Measurements from ENCODE around the gene CRIP2. TPM values are rescaled to one million over a fixed set of nuclear protein-coding genes. Genes with fewer than 3 reads are reported as not detected.

Gene CRIP2
- total RNA-seq, 5 donors from 2014 or later (not counting 1 experiment from before 2014, with no cell fraction given) = 6.4 to 38.7 (median 19.7) TPM

DNA sequence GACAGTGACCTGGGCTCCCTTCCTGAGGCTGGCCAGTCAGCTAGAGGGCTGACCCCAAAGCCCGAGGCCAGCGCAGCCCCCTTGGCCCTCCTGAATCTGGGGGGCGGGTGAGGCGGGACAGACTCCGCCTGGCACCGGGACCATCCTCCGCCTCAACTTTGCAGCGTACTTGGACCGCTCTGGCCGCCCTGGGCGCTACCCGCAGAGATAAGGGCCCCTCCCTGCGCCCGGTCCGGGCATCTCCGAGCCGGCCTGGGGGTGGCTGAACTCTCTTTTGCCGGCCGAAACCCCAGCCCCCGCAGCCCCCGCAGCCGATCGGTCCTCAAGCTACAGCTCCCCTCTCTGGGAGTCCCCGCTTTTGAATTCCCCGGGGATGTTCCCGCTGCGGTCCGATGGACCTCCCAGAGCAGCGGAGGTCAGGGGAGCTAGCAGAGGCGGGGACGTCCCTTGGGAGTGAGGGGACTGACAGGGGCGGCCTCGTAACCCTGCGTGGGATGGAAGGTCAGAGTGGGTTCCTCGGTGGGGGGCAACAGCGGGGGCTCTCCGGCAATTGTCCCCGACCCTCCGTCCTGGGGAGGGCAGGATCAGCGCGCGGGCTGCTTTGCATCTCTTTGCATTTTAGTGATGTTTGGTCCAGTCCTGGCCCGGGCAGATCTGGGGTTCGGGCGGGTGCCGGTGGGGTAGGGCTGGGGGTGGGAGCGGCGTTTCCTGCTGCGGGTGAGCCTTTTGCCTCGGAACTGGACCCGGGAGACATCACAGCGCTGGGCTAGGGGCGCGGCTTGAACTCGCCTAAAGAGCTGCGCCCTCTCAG, 11.7 kb downstream of the CRIP2 start, which contains the start of gene CRIP1:
Gene CRIP1 (plus strand): TSS at position 724 of the 811 bp plus-strand sequence. CDS start 374 bp downstream, outside the sequence.
- ChIA-PET CTCF (no interaction called here), POLR2A (interaction anchor here (0.6 to 1.0 kb wide), 2 partner anchors 12 to 421 kb away, joined by 3 to 5 read pairs; partner anchors contain the start of gene GPR132 (in 1 of the 2))
- Mint-ChIP-seq H3K4me3 (peak within 1 kb of the TSS; percentile 81 to 87 (median 87)), H3K36me3 (peaks cover 5% of the 10 kb centered on the region), H3K27me3 (no peaks in the 10 kb centered on the region), H3K4me1 (peaks cover 50 to 56% (median 50%) of the 10 kb centered on the region in 3 donors), H3K27ac (peak within 1 kb of the TSS; percentile 93 to 95), H3K9me3 (no peaks in the 10 kb centered on the region)
- 33% methylated on average over 54 of the region's 56 CpGs for WGBS (ENCODE audit: insufficient coverage)
- Histone ChIP-seq H3K4me1 (ENCODE audit: control insufficient read depth in 1 of 2, extremely low read depth in 1 of 2, insufficient read depth in 2 of 2, low read length in 2 of 2) (peaks cover 32 to 84% of the 10 kb centered on the region in 2 experiments), H3K27me3 (replicated peaks in 1 of 2; ENCODE audit: control insufficient read depth in 2 of 2, extremely low read depth in 1 of 2, insufficient read depth in 2 of 2, low read length in 1 of 2) (no peaks in the 10 kb centered on the region), H3K4me3 (ENCODE audit: control insufficient read depth in 1 of 2, extremely low read depth in 1 of 2, low read length in 1 of 2) (peak within 1 kb of the TSS; percentile 74 to 94), H3K36me3 (ENCODE audit: control insufficient read depth in 2 of 2, extremely low read depth in 1 of 2, insufficient read depth in 1 of 2, low read length in 1 of 2) (peaks cover 0 to 6% of the 10 kb centered on the region in 2 donors), H3K9me3 (no peaks in the 10 kb centered on the region), H3K27ac (ENCODE audit: low read length) (peak within 1 kb of the TSS; percentile 100)
- DNase-seq (peak in 3 of 35 experiments; percentile 24 to 52 (median 30)), ATAC-seq (replicated peaks in 1 of 4) (no peak)

DNA sequence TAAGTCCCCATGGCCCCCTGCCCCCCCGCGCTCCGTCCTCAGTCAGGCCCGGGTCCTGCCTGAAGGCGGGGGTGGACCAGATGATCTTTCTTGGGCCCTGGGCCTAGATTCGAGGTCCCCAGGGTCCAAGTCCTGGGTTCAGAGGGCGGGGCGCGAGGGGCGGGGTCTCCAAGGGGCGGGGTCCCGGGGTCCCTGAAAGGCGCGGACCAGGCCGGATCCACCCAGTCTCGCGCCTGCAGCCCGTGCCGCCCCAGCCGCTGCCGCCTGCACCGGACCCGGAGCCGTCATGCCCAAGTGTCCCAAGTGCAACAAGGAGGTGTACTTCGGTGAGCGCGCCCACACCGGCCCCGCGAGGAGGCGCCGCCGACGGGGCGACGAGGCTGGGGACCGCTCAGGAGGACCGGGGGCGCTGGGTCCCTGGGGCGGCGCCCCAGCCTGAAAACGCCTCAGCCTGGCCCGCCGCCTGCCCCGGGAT, 12.4 kb downstream of the CRIP2 start:
- H3K27ac ChIP-seq (ENCODE audit: low read length) = peak overlapping the region; percentile 100
- no peaks in the 10 kb centered on the region for H3K27me3 ChIP-seq (replicated peaks in 1 of 2; ENCODE audit: control insufficient read depth in 2 of 2, extremely low read depth in 1 of 2, insufficient read depth in 2 of 2, low read length in 1 of 2)
- Mint-ChIP-seq H3K27ac (peak overlapping the region; percentile 93), H3K36me3 (peaks cover 5% of the 10 kb centered on the region), H3K4me3 (peak overlapping the region; percentile 81 to 87 (median 87)), H3K27me3 (no peaks in the 10 kb centered on the region), H3K9me3 (no peaks in the 10 kb centered on the region), H3K4me1 (peaks cover 50 to 56% (median 51%) of the 10 kb centered on the region in 3 donors)
- ChIA-PET POLR2A (interaction anchor here (0.6 to 1.0 kb wide), 2 partner anchors 13 to 422 kb away, joined by 3 to 5 read pairs; partner anchors contain the start of gene GPR132 (in 1 of the 2)), CTCF (no interaction called here)
- WGBS (ENCODE audit: insufficient coverage) = 1% methylated on average over 45 of the region's 45 CpGs
- peaks cover 0 to 6% of the 10 kb centered on the region in 2 donors for H3K36me3 ChIP-seq (ENCODE audit: control insufficient read depth in 2 of 2, extremely low read depth in 1 of 2, insufficient read depth in 1 of 2, low read length in 1 of 2)
- H3K9me3 ChIP-seq = no peaks in the 10 kb centered on the region
- peaks cover 32 to 82% of the 10 kb centered on the region in 2 experiments for H3K4me1 ChIP-seq (ENCODE audit: control insufficient read depth in 1 of 2, extremely low read depth in 1 of 2, insufficient read depth in 2 of 2, low read length in 2 of 2)
- DNase-seq = peak in 16 of 35 experiments; percentile 31 to 73 (median 50)
- H3K4me3 ChIP-seq (ENCODE audit: control insufficient read depth in 1 of 2, extremely low read depth in 1 of 2, low read length in 1 of 2) = peak overlapping the region; percentile 55 to 94
- no peak for ATAC-seq (replicated peaks in 1 of 4)

DNA sequence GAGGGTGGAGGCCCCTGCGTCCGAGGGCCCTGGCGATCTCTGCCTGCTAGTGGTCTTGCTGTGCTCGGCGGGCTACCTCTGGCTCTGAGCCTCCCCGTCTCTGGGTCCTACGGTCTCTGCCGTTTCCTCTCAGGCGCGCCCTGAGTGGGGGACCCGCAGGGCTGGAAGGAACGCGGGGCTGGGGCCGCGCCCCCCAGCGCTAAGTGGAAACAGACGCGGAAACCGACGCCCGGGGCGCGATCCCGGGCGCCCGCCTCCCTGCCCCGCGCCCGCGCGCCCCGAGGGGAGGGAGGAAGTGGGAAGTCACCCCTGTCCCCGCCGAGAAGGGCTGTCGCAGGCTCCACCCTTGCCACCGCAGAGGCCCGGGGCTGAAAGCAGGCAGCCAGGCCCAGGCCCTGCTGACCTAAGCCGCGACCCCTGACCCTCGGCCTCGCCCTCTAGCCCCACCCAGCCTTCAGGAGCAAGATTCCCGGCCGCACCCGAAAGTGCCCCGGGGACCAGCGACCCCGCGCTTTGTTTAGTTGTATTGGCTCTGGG, 12.9 kb downstream of the CRIP2 start:
- peaks cover 47 to 53% (median 47%) of the 10 kb centered on the region in 3 donors for H3K4me1 Mint-ChIP-seq
- H3K4me3 Mint-ChIP-seq = peak overlapping the region; percentile 81 to 87 (median 87)
- H3K9me3 ChIP-seq = no peaks in the 10 kb centered on the region
- no peaks in the 10 kb centered on the region for H3K9me3 Mint-ChIP-seq
- peaks cover 5% of the 10 kb centered on the region for H3K36me3 Mint-ChIP-seq
- peak overlapping the region; percentile 74 to 94 for H3K4me3 ChIP-seq (ENCODE audit: control insufficient read depth in 1 of 2, extremely low read depth in 1 of 2, low read length in 1 of 2)
- peaks cover 0 to 6% of the 10 kb centered on the region in 2 donors for H3K36me3 ChIP-seq (ENCODE audit: control insufficient read depth in 2 of 2, extremely low read depth in 1 of 2, insufficient read depth in 1 of 2, low read length in 1 of 2)
- peaks cover 28 to 82% of the 10 kb centered on the region in 2 experiments for H3K4me1 ChIP-seq (ENCODE audit: control insufficient read depth in 1 of 2, extremely low read depth in 1 of 2, insufficient read depth in 2 of 2, low read length in 2 of 2)
- peak in 34 of 35 experiments; percentile 55 to 87 (median 70) for DNase-seq
- POLR2A ChIA-PET = interaction anchor here in 1 of 2 donors (0.6 kb wide), 1 partner anchor 13 kb away, joined by 3 read pairs; no protein-coding TSS in a partner anchor
- no peaks in the 10 kb centered on the region for H3K27me3 ChIP-seq (replicated peaks in 1 of 2; ENCODE audit: control insufficient read depth in 2 of 2, extremely low read depth in 1 of 2, insufficient read depth in 2 of 2, low read length in 1 of 2)
- ATAC-seq (replicated peaks in 1 of 4) = peak; percentile 3 to 9 (median 6)
- H3K27me3 Mint-ChIP-seq = no peaks in the 10 kb centered on the region
- H3K27ac ChIP-seq (ENCODE audit: low read length) = peak overlapping the region; percentile 100
- H3K27ac Mint-ChIP-seq = peak overlapping the region; percentile 93 to 94
- WGBS (ENCODE audit: insufficient coverage) = 2% methylated on average over 40 of the region's 48 CpGs
- CTCF ChIA-PET = no interaction called here

DNA sequence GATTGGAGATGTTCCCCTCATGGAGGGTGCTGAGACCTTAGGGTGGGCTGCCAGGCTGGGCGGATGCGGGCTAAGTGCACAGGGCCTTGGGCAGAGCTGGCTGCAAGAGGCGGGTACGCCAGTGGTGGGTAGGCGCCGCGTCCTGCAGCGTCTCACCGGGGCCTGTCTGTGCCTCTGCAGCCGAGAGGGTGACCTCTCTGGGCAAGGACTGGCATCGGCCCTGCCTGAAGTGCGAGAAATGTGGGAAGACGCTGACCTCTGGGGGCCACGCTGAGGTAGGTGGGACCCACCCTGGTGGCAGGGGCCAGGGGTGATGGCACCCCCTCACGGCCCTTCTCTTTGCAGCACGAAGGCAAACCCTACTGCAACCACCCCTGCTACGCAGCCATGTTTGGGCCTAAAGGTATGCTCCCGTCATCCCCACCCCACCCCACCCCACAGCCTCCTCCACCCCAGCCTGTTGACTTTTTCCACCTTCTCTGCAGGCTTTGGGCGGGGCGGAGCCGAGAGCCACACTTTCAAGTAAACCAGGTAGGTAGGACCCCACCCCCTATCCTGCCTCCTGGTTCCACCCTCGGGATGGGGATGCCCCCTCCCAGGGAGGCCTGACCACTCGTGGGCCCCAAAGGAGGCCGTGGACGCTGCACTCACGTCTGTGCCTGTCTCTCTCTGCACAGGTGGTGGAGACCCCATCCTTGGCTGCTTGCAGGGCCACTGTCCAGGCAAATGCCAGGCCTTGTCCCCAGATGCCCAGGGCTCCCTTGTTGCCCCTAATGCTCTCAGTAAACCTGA, 13.6 kb downstream of the CRIP2 start:
- Mint-ChIP-seq H3K4me1 (peaks cover 42 to 47% (median 46%) of the 10 kb centered on the region in 3 donors), H3K4me3 (peak overlapping the region; percentile 81 to 87 (median 87)), H3K9me3 (no peaks in the 10 kb centered on the region), H3K36me3 (peaks cover 5% of the 10 kb centered on the region), H3K27ac (peak overlapping the region; percentile 93 to 94), H3K27me3 (no peaks in the 10 kb centered on the region)
- CTCF ChIA-PET = interaction anchor here in 1 of 2 donors (1.8 to 3.7 kb wide), 2 partner anchors 7 to 10 kb away, joined by 7 to 74 read pairs; no protein-coding TSS in a partner anchor
- Histone ChIP-seq H3K9me3 (no peaks in the 10 kb centered on the region), H3K27ac (ENCODE audit: low read length) (peak overlapping the region; percentile 100), H3K27me3 (replicated peaks in 1 of 2; ENCODE audit: control insufficient read depth in 2 of 2, extremely low read depth in 1 of 2, insufficient read depth in 2 of 2, low read length in 1 of 2) (no peaks in the 10 kb centered on the region), H3K4me3 (ENCODE audit: control insufficient read depth in 1 of 2, extremely low read depth in 1 of 2, low read length in 1 of 2) (peak overlapping the region; percentile 74 to 94), H3K36me3 (ENCODE audit: control insufficient read depth in 2 of 2, extremely low read depth in 1 of 2, insufficient read depth in 1 of 2, low read length in 1 of 2) (peaks cover 0 to 6% of the 10 kb centered on the region in 2 donors), H3K4me1 (ENCODE audit: control insufficient read depth in 1 of 2, extremely low read depth in 1 of 2, insufficient read depth in 2 of 2, low read length in 2 of 2) (peaks cover 24 to 79% of the 10 kb centered on the region in 2 experiments)
- DNase-seq = peak in 9 of 35 experiments; percentile 23 to 52 (median 36)
- no peak for ATAC-seq (replicated peaks in 1 of 4)
- WGBS (ENCODE audit: insufficient coverage) = 13% methylated on average over 22 of the region's 26 CpGs
- POLR2A ChIA-PET = no interaction called here

DNA sequence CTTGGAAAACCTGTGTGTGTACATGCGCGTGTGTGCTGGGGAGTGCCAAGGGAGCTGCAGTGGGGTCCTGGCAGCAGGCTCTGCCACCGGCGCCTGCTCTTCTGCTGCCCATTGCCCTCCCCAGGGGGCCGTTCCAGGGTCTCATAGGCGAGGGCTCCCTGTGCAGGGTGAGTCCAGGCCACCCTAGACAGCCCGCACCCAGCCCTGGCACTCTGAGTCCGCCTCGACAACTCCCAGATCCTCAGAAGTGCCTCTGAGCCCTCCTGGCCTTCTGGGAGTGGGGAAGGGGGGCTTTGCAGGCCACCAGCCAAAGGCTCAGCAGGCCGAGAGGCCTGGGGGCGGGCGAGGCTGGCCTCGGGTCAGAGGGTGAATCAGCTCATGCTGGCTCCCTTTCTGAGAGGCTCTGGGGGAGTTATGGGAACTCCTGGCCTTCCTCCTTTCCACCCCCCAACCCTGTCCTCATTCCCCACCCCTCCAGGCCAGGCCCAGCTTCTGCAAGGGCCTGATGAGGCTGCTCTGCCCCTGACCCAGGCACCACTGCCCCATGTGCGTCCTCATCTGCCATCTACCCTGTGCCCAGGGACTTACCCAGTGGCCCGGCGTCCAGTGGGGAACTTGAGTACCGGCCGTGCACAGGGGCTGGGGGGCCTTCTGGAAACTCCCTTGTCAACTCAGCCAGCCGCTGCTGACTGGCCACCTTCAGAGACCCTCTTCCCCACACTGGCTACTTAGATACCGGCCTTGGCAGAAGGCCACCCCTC, 14.3 kb downstream of the CRIP2 start:
- H3K27ac Mint-ChIP-seq = peak overlapping the region; percentile 94 to 96
- Histone ChIP-seq H3K4me3 (ENCODE audit: control insufficient read depth in 1 of 2, extremely low read depth in 1 of 2, low read length in 1 of 2) (peak overlapping the region; percentile 74 to 94), H3K4me1 (ENCODE audit: control insufficient read depth in 1 of 2, extremely low read depth in 1 of 2, insufficient read depth in 2 of 2, low read length in 2 of 2) (peaks cover 20 to 71% of the 10 kb centered on the region in 2 experiments), H3K27me3 (replicated peaks in 1 of 2; ENCODE audit: control insufficient read depth in 2 of 2, extremely low read depth in 1 of 2, insufficient read depth in 2 of 2, low read length in 1 of 2) (no peaks in the 10 kb centered on the region), H3K27ac (ENCODE audit: low read length) (peak overlapping the region; percentile 100), H3K9me3 (no peaks in the 10 kb centered on the region), H3K36me3 (ENCODE audit: control insufficient read depth in 2 of 2, extremely low read depth in 1 of 2, insufficient read depth in 1 of 2, low read length in 1 of 2) (peaks cover 0 to 9% of the 10 kb centered on the region in 2 donors)
- POLR2A ChIA-PET = interaction anchor here (0.6 to 1.5 kb wide), 5 partner anchors 8 to 423 kb away, joined by 3 to 15 read pairs (median 4); partner anchors contain the start of gene GPR132 (in 1 of the 2)
- peaks cover 40 to 45% (median 43%) of the 10 kb centered on the region in 3 donors for H3K4me1 Mint-ChIP-seq
- peaks cover 5% of the 10 kb centered on the region for H3K36me3 Mint-ChIP-seq
- CTCF ChIA-PET = interaction anchor here (0.8 to 3.7 kb wide), 12 partner anchors 8 to 293 kb away, joined by 3 to 74 read pairs (median 4); no protein-coding TSS in a partner anchor
- peak overlapping the region; percentile 81 to 87 (median 87) for H3K4me3 Mint-ChIP-seq
- H3K9me3 Mint-ChIP-seq = no peaks in the 10 kb centered on the region
- no peaks in the 10 kb centered on the region for H3K27me3 Mint-ChIP-seq
- ATAC-seq (replicated peaks in 1 of 4) (no peak), DNase-seq (peak in 2 of 35 experiments; percentile 7 to 35)
- 71% methylated on average over 11 of the region's 20 CpGs for WGBS (ENCODE audit: insufficient coverage)
